ENCODE results near the gene TAAR1.

- TF ChIP-seq POLR2A (IDR thresholded peaks at IDR 0.05) (no peak), CTCF (IDR thresholded peaks at IDR 0.05) (no peak)
These were observed 14.6 kb upstream of the TAAR1 start for GRCh38 chr6:132673376-132674094.
